ENCODE results near the gene EPAS1.

GRCh38 chr2:46364797-46365457 is 67.7 kb downstream of the EPAS1 start:
- no peak for TF ChIP-seq POLR2A (IDR thresholded peaks at IDR 0.05)
- TF ChIP-seq POLR2AphosphoS5 (IDR thresholded peaks at IDR 0.05), result no peak

All from stomach (tissue), 4 donors.